ENCODE measurements around the gene TSHZ2.

Gene TSHZ2

GRCh38 chr20:53265304-53265875 is 293.2 kb downstream of the TSHZ2 start:
- no peaks in the 10 kb centered on the region for H3K36me3 ChIP-seq (ENCODE audit: control insufficient read depth, insufficient read depth, low read length, severe bottlenecking)
- no peak for DNase-seq (ENCODE audit: low read depth)
- H3K4me3 ChIP-seq (ENCODE audit: low read length): no peak overlapping the region

GRCh38 chr20:53269380-53269779 is 297.2 kb downstream of the TSHZ2 start:
- H3K4me1 ChIP-seq (ENCODE audit: control insufficient read depth, insufficient read depth, low read length): peaks cover 3% of the 10 kb centered on the region
- DNase-seq (ENCODE audit: low read depth): no peak
- H3K27me3 ChIP-seq (replicated peaks; ENCODE audit: control insufficient read depth, insufficient read depth, low read length): no peaks in the 10 kb centered on the region
- H3K36me3 ChIP-seq (ENCODE audit: control insufficient read depth, insufficient read depth, low read length, severe bottlenecking): no peaks in the 10 kb centered on the region
- no peak overlapping the region for H3K9ac ChIP-seq (ENCODE audit: low read length)
- no peaks in the 10 kb centered on the region for H3K9me3 ChIP-seq (ENCODE audit: control insufficient read depth, low read length)
- no peak overlapping the region for H3K4me3 ChIP-seq (ENCODE audit: low read length)

More at GRCh38 chr20:53265304-53265875, 293.2 kb downstream of the TSHZ2 start:
- Histone ChIP-seq H3K27me3 (replicated peaks; ENCODE audit: control insufficient read depth, insufficient read depth, low read length) (no peaks in the 10 kb centered on the region), H3K9me3 (ENCODE audit: control insufficient read depth, low read length) (no peaks in the 10 kb centered on the region), H3K4me1 (ENCODE audit: control insufficient read depth, insufficient read depth, low read length) (peaks cover 10% of the 10 kb centered on the region), H3K9ac (ENCODE audit: low read length) (no peak overlapping the region)

GRCh38 chr20:53270792-53271375 is 298.7 kb downstream of the TSHZ2 start:
- Histone ChIP-seq H3K4me1 (ENCODE audit: control insufficient read depth, insufficient read depth, low read length) (peaks cover 18% of the 10 kb centered on the region), H3K27me3 (replicated peaks; ENCODE audit: control insufficient read depth, insufficient read depth, low read length) (no peaks in the 10 kb centered on the region), H3K36me3 (ENCODE audit: control insufficient read depth, insufficient read depth, low read length, severe bottlenecking) (no peaks in the 10 kb centered on the region), H3K9me3 (ENCODE audit: control insufficient read depth, low read length) (no peaks in the 10 kb centered on the region), H3K4me3 (ENCODE audit: low read length) (no peak overlapping the region), H3K9ac (ENCODE audit: low read length) (no peak overlapping the region)
- DNase-seq (ENCODE audit: low read depth): no peak

- Histone ChIP-seq H3K4me3 (ENCODE audit: low read length) (no peak overlapping the region), H3K9ac (ENCODE audit: low read length) (no peak overlapping the region), H3K27me3 (replicated peaks; ENCODE audit: control insufficient read depth, insufficient read depth, low read length) (no peaks in the 10 kb centered on the region), H3K4me1 (ENCODE audit: control insufficient read depth, insufficient read depth, low read length) (peaks cover 28% of the 10 kb centered on the region), H3K36me3 (ENCODE audit: control insufficient read depth, insufficient read depth, low read length, severe bottlenecking) (no peaks in the 10 kb centered on the region), H3K9me3 (ENCODE audit: control insufficient read depth, low read length) (no peaks in the 10 kb centered on the region)
- no peak for DNase-seq (ENCODE audit: low read depth)
These were observed 302.2 kb downstream of the TSHZ2 start for GRCh38 chr20:53274365-53274764.

- Histone ChIP-seq H3K4me3 (ENCODE audit: low read length) (no peak overlapping the region), H3K27me3 (replicated peaks; ENCODE audit: control insufficient read depth, insufficient read depth, low read length) (no peaks in the 10 kb centered on the region), H3K9me3 (ENCODE audit: control insufficient read depth, low read length) (no peaks in the 10 kb centered on the region), H3K4me1 (ENCODE audit: control insufficient read depth, insufficient read depth, low read length) (peaks cover 28% of the 10 kb centered on the region), H3K36me3 (ENCODE audit: control insufficient read depth, insufficient read depth, low read length, severe bottlenecking) (no peaks in the 10 kb centered on the region), H3K9ac (ENCODE audit: low read length) (no peak overlapping the region)
- DNase-seq (ENCODE audit: low read depth): no peak
These were observed 302.6 kb downstream of the TSHZ2 start for GRCh38 chr20:53274807-53275206.

- Histone ChIP-seq H3K9ac (ENCODE audit: low read length) (no peak overlapping the region), H3K36me3 (ENCODE audit: control insufficient read depth, insufficient read depth, low read length, severe bottlenecking) (no peaks in the 10 kb centered on the region), H3K9me3 (ENCODE audit: control insufficient read depth, low read length) (no peaks in the 10 kb centered on the region), H3K27me3 (replicated peaks; ENCODE audit: control insufficient read depth, insufficient read depth, low read length) (no peaks in the 10 kb centered on the region), H3K4me1 (ENCODE audit: control insufficient read depth, insufficient read depth, low read length) (peaks cover 28% of the 10 kb centered on the region), H3K4me3 (ENCODE audit: low read length) (no peak overlapping the region)
- no peak for DNase-seq (ENCODE audit: low read depth)
These were observed 304.0 kb downstream of the TSHZ2 start for GRCh38 chr20:53276143-53276542.

GRCh38 chr20:53278555-53278954 is 306.4 kb downstream of the TSHZ2 start:
- H3K27me3 ChIP-seq (replicated peaks; ENCODE audit: control insufficient read depth, insufficient read depth, low read length): no peaks in the 10 kb centered on the region
- H3K9ac ChIP-seq (ENCODE audit: low read length): no peak overlapping the region
- H3K36me3 ChIP-seq (ENCODE audit: control insufficient read depth, insufficient read depth, low read length, severe bottlenecking): no peaks in the 10 kb centered on the region
- no peak for DNase-seq (ENCODE audit: low read depth)
- no peak overlapping the region for H3K4me3 ChIP-seq (ENCODE audit: low read length)
- no peaks in the 10 kb centered on the region for H3K9me3 ChIP-seq (ENCODE audit: control insufficient read depth, low read length)
- peaks cover 28% of the 10 kb centered on the region for H3K4me1 ChIP-seq (ENCODE audit: control insufficient read depth, insufficient read depth, low read length)

- Histone ChIP-seq H3K4me1 (ENCODE audit: control insufficient read depth, insufficient read depth, low read length) (peaks cover 21% of the 10 kb centered on the region), H3K36me3 (ENCODE audit: control insufficient read depth, insufficient read depth, low read length, severe bottlenecking) (no peaks in the 10 kb centered on the region), H3K9me3 (ENCODE audit: control insufficient read depth, low read length) (no peaks in the 10 kb centered on the region), H3K9ac (ENCODE audit: low read length) (no peak overlapping the region), H3K27me3 (replicated peaks; ENCODE audit: control insufficient read depth, insufficient read depth, low read length) (no peaks in the 10 kb centered on the region), H3K4me3 (ENCODE audit: low read length) (no peak overlapping the region)
- no peak for DNase-seq (ENCODE audit: low read depth)
These were observed 307.6 kb downstream of the TSHZ2 start for GRCh38 chr20:53279735-53280134.

GRCh38 chr20:53281557-53282117 is 309.5 kb downstream of the TSHZ2 start:
- H3K27me3 ChIP-seq (replicated peaks; ENCODE audit: control insufficient read depth, insufficient read depth, low read length): no peaks in the 10 kb centered on the region
- no peak overlapping the region for H3K9ac ChIP-seq (ENCODE audit: low read length)
- no peak overlapping the region for H3K4me3 ChIP-seq (ENCODE audit: low read length)
- DNase-seq (ENCODE audit: low read depth): no peak
- peaks cover 2% of the 10 kb centered on the region for H3K4me1 ChIP-seq (ENCODE audit: control insufficient read depth, insufficient read depth, low read length)
- H3K9me3 ChIP-seq (ENCODE audit: control insufficient read depth, low read length): no peaks in the 10 kb centered on the region
- no peaks in the 10 kb centered on the region for H3K36me3 ChIP-seq (ENCODE audit: control insufficient read depth, insufficient read depth, low read length, severe bottlenecking)

- H3K4me1 ChIP-seq (ENCODE audit: control insufficient read depth, insufficient read depth, low read length): peaks cover 2% of the 10 kb centered on the region
- DNase-seq (ENCODE audit: low read depth): no peak
- no peak overlapping the region for H3K4me3 ChIP-seq (ENCODE audit: low read length)
- H3K9me3 ChIP-seq (ENCODE audit: control insufficient read depth, low read length): no peaks in the 10 kb centered on the region
- H3K36me3 ChIP-seq (ENCODE audit: control insufficient read depth, insufficient read depth, low read length, severe bottlenecking): no peaks in the 10 kb centered on the region
- no peaks in the 10 kb centered on the region for H3K27me3 ChIP-seq (replicated peaks; ENCODE audit: control insufficient read depth, insufficient read depth, low read length)
- no peak overlapping the region for H3K9ac ChIP-seq (ENCODE audit: low read length)
These were observed 310.2 kb downstream of the TSHZ2 start for GRCh38 chr20:53282217-53282955.

GRCh38 chr20:53283011-53283410 is 310.9 kb downstream of the TSHZ2 start:
- Histone ChIP-seq H3K9ac (ENCODE audit: low read length) (no peak overlapping the region), H3K36me3 (ENCODE audit: control insufficient read depth, insufficient read depth, low read length, severe bottlenecking) (no peaks in the 10 kb centered on the region), H3K9me3 (ENCODE audit: control insufficient read depth, low read length) (no peaks in the 10 kb centered on the region), H3K4me1 (ENCODE audit: control insufficient read depth, insufficient read depth, low read length) (peaks cover 5% of the 10 kb centered on the region), H3K4me3 (ENCODE audit: low read length) (no peak overlapping the region), H3K27me3 (replicated peaks; ENCODE audit: control insufficient read depth, insufficient read depth, low read length) (no peaks in the 10 kb centered on the region)
- no peak for DNase-seq (ENCODE audit: low read depth)
